ENCODE measurements around the gene THRB. TPM values are rescaled to one million over a fixed set of nuclear protein-coding genes. Genes with fewer than 3 reads are reported as not detected.

THRB gene
- polyA plus RNA-seq, 2 of the 4 experiments (the other 2 are of a cell fraction) = 2.0 to 2.3 TPM

- WGBS (ENCODE audit: missing lambda C conversion rate) = 36% methylated on average over 11 of the region's 11 CpGs
- CTCF ChIA-PET = interaction anchor here (0.6 kb wide), 1 partner anchor 1843 kb away, joined by 3 read pairs; no protein-coding TSS in a partner anchor
- peak; percentile 53 to 57 for DNase-seq (ENCODE audit: low read depth in 1 of 2, low spot score in 1 of 2)
- peak; percentile 73 to 89; a peak in 5 of 6 replicates for ATAC-seq
- peak; percentile 67 for FAIRE-seq
- Histone ChIP-seq H3K4me1 (peaks cover 23% of the 10 kb centered on the region), H3K4me2 (peak overlapping the region; percentile 85), H3K9me3 (no peaks in the 10 kb centered on the region), H3K4me3 (peak overlapping the region; percentile 18; the same call in 1 of the 3 replicates), H3K27ac (peak overlapping the region; percentile 76 to 82)
- POLR2A ChIA-PET = interaction anchor here (0.9 kb wide), 1 partner anchor 229 kb away, joined by 3 read pairs; the partner anchor contains the start of genes NKIRAS1 and RPL15
- peak; percentile 52; the same call in 1 of the 2 replicates for TF ChIP-seq GATA3 (IDR thresholded peaks at IDR 0.05; ENCODE audit: borderline replicate concordance)
- no peak for TF ChIP-seq ZNF302 (CRISPR knock-in tag; IDR thresholded peaks at IDR 0.05)
- TF ChIP-seq HOXB13 (CRISPR knock-in tag; IDR thresholded peaks at IDR 0.05; ENCODE audit: low read depth) = no peak
- no peak for TF ChIP-seq RARB (CRISPR knock-in tag; IDR thresholded peaks at IDR 0.05)
- TF ChIP-seq, protein P1, sequence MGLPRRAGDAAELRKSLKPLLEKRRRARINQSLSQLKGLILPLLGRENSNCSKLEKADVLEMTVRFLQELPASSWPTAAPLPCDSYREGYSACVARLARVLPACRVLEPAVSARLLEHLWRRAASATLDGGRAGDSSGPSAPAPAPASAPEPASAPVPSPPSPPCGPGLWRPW (IDR thresholded peaks at IDR 0.05) = no peak
- TF ChIP-seq FOSB (CRISPR knock-in tag; IDR thresholded peaks at IDR 0.05) = no peak
- no peak for TF ChIP-seq JUN (IDR thresholded peaks at IDR 0.05)
- TF ChIP-seq TFCP2L1 (CRISPR knock-in tag; IDR thresholded peaks at IDR 0.05) = no peak
- TF ChIP-seq ESRRA (IDR thresholded peaks at IDR 0.05; ENCODE audit: borderline replicate concordance, low read length) = no peak
- no peak for TF ChIP-seq HMGXB4 (CRISPR knock-in tag; IDR thresholded peaks at IDR 0.05; ENCODE audit: borderline replicate concordance)
- TF ChIP-seq SREBF2 (IDR thresholded peaks at IDR 0.05) = no peak
- no peak for TF ChIP-seq MAZ (IDR thresholded peaks at IDR 0.05; ENCODE audit: borderline replicate concordance, low read depth, low read length)
- TF ChIP-seq, protein P2, sequence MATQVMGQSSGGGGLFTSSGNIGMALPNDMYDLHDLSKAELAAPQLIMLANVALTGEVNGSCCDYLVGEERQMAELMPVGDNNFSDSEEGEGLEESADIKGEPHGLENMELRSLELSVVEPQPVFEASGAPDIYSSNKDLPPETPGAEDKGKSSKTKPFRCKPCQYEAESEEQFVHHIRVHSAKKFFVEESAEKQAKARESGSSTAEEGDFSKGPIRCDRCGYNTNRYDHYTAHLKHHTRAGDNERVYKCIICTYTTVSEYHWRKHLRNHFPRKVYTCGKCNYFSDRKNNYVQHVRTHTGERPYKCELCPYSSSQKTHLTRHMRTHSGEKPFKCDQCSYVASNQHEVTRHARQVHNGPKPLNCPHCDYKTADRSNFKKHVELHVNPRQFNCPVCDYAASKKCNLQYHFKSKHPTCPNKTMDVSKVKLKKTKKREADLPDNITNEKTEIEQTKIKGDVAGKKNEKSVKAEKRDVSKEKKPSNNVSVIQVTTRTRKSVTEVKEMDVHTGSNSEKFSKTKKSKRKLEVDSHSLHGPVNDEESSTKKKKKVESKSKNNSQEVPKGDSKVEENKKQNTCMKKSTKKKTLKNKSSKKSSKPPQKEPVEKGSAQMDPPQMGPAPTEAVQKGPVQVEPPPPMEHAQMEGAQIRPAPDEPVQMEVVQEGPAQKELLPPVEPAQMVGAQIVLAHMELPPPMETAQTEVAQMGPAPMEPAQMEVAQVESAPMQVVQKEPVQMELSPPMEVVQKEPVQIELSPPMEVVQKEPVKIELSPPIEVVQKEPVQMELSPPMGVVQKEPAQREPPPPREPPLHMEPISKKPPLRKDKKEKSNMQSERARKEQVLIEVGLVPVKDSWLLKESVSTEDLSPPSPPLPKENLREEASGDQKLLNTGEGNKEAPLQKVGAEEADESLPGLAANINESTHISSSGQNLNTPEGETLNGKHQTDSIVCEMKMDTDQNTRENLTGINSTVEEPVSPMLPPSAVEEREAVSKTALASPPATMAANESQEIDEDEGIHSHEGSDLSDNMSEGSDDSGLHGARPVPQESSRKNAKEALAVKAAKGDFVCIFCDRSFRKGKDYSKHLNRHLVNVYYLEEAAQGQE (IDR thresholded peaks at IDR 0.05) = no peak
- TF ChIP-seq HDAC2 (IDR thresholded peaks at IDR 0.05) = no peak
- TF ChIP-seq FOSL2 (IDR thresholded peaks at IDR 0.05) = peak; percentile 70; the same call in 1 of the 2 replicates
- TF ChIP-seq FOSL2 (CRISPR knock-in tag; IDR thresholded peaks at IDR 0.05) = peak; percentile 95
- 0 out of 5 replicates have a peak, but pooled peaks have one; percentile 9 to 16 for TF ChIP-seq EP300 (IDR thresholded peaks at IDR 0.05)
- no peak for TF ChIP-seq CBX8 (IDR thresholded peaks at IDR 0.05)
- no peak for TF ChIP-seq NPAS2 (CRISPR knock-in tag; IDR thresholded peaks at IDR 0.05; ENCODE audit: borderline replicate concordance)
- TF ChIP-seq RAD21 (conservative IDR thresholded peaks at IDR 0.05 in 1 of 2, IDR thresholded peaks at IDR 0.05 in 1 of 2) = 0 out of 5 replicates have a peak, but pooled peaks of 1 of the 2 experiments have one; percentile 10
- TF ChIP-seq, protein P3, sequence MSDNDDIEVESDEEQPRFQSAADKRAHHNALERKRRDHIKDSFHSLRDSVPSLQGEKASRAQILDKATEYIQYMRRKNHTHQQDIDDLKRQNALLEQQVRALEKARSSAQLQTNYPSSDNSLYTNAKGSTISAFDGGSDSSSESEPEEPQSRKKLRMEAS (IDR thresholded peaks at IDR 0.05) = peak; percentile 43; the same call in 1 of the 2 replicates
- no peak for TF ChIP-seq PHF8 (IDR thresholded peaks at IDR 0.05; ENCODE audit: borderline replicate concordance, low read depth)
- TF ChIP-seq CBX2 (IDR thresholded peaks at IDR 0.05; ENCODE audit: borderline replicate concordance, low read depth) = no peak
- TF ChIP-seq POLR2A (IDR thresholded peaks at IDR 0.05; ENCODE audit: low read length) = no peak
- no peak for TF ChIP-seq ATOH8 (CRISPR knock-in tag; IDR thresholded peaks at IDR 0.05; ENCODE audit: low read depth)
- TF ChIP-seq CEBPB (IDR thresholded peaks at IDR 0.05) = no peak
- peak; percentile 59 for TF ChIP-seq JUNB (IDR thresholded peaks at IDR 0.05)
- TF ChIP-seq ELK1 (IDR thresholded peaks at IDR 0.05; ENCODE audit: low read depth, low read length) = no peak
- no peak for TF ChIP-seq KDM1A (IDR thresholded peaks at IDR 0.05; ENCODE audit: low read depth)
- TF ChIP-seq, protein P4, sequence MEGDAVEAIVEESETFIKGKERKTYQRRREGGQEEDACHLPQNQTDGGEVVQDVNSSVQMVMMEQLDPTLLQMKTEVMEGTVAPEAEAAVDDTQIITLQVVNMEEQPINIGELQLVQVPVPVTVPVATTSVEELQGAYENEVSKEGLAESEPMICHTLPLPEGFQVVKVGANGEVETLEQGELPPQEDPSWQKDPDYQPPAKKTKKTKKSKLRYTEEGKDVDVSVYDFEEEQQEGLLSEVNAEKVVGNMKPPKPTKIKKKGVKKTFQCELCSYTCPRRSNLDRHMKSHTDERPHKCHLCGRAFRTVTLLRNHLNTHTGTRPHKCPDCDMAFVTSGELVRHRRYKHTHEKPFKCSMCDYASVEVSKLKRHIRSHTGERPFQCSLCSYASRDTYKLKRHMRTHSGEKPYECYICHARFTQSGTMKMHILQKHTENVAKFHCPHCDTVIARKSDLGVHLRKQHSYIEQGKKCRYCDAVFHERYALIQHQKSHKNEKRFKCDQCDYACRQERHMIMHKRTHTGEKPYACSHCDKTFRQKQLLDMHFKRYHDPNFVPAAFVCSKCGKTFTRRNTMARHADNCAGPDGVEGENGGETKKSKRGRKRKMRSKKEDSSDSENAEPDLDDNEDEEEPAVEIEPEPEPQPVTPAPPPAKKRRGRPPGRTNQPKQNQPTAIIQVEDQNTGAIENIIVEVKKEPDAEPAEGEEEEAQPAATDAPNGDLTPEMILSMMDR (IDR thresholded peaks at IDR 0.05) = no peak
Measured at GRCh38 chr3:24145981-24146822, 348.4 kb downstream of the THRB start.
